CD4-positive, alpha-beta T cell (primary cell): ENCODE results near the gene OPCML. TPM values are rescaled to one million over a fixed set of nuclear protein-coding genes. Genes with fewer than 3 reads are reported as not detected.

Source experiments
- ATAC-seq: fragments of 200-7000 bp; cut with Tn5 transposase; one replicate; pipeline ENCODE4 v1.10.0; 2022; ENCODE audit warnings: mild to moderate bottlenecking; ENCODE audit not compliant: poor library complexity
- CTCF ChIA-PET: fragments of 350-600 bp; sonication (Branson Sonifier 250); formaldehyde crosslinking; loops from one replicate; lab custom pipeline; 2021; ENCODE audit warnings: antibody characterized with exemption, inconsistent platforms; lab: Charles Lee
- POLR2A ChIA-PET: fragments of 350-600 bp; sonication (Branson Sonifier 250); formaldehyde crosslinking; loops from one replicate; lab custom pipeline; 2021; ENCODE audit warnings: antibody characterized with exemption, inconsistent platforms; lab: Charles Lee
- DNase-seq, 14 experiments: peaks; one replicate each; pipeline ENCODE4 v3.0.0-alpha.2; 2013 to 2020; ENCODE audit warnings: mixed read lengths in 2 of 14
- H3K27ac ChIP-seq, 2 donors: one replicate each; pipeline versions ENCODE4 v1.5.1 to v1.7.0; 2013; ENCODE audit warnings: low read length in 2 of 2, low read depth in 1 of 2, mild to moderate bottlenecking in 1 of 2
- H3K27me3 ChIP-seq, 2 experiments: 1 replicate in 1 of 2; 2 replicates in 1 of 2; pipeline versions ENCODE4 v1.6.1 to v1.7.0; 2013; ENCODE audit warnings: low read length in 2 of 2, control low read depth in 1 of 2, mild to moderate bottlenecking in 1 of 2, moderate library complexity in 1 of 2; ENCODE audit not compliant: insufficient read depth in 2 of 2, control insufficient read depth in 1 of 2
- H3K36me3 ChIP-seq: one replicate; pipeline ENCODE4 v1.6.1; 2013; ENCODE audit warnings: low read length, control low read depth; ENCODE audit not compliant: insufficient read depth
- H3K4me1 ChIP-seq: one replicate; pipeline ENCODE4 v1.6.1; 2013; ENCODE audit warnings: low read length, control low read depth; ENCODE audit not compliant: insufficient read depth
- H3K4me3 ChIP-seq: one replicate; pipeline ENCODE4 v1.5.1; 2013; ENCODE audit warnings: mild to moderate bottlenecking, low read length, moderate library complexity
- H3K9me3 ChIP-seq, 2 experiments: 1 replicate in 1 of 2; 2 replicates in 1 of 2; pipeline versions ENCODE4 v1.6.1 to v1.7.0; 2013; ENCODE audit warnings: low read length in 2 of 2, mild to moderate bottlenecking in 2 of 2, control low read depth in 1 of 2, moderate library complexity in 1 of 2; ENCODE audit not compliant: control insufficient read depth in 1 of 2, insufficient read depth in 1 of 2
- H3K27ac Mint-ChIP-seq: one replicate; pipeline ENCODE4 v1.8.0; 2020; ENCODE audit warnings: mixed read lengths
- H3K27me3 Mint-ChIP-seq: one replicate; pipeline ENCODE4 v1.8.0; 2021; ENCODE audit warnings: mixed read lengths
- H3K36me3 Mint-ChIP-seq: one replicate; pipeline ENCODE4 v1.8.0; 2021; ENCODE audit warnings: low read depth, mixed read lengths
- H3K4me1 Mint-ChIP-seq: one replicate; pipeline ENCODE4 v1.8.0; 2021; ENCODE audit warnings: low read depth, mixed read lengths
- H3K4me3 Mint-ChIP-seq: one replicate; pipeline ENCODE4 v1.8.0; 2020; ENCODE audit warnings: mild to moderate bottlenecking, mixed read lengths
- H3K9me3 Mint-ChIP-seq: one replicate; pipeline ENCODE4 v1.8.0; 2020; ENCODE audit warnings: mixed read lengths
- CTCF ChIP-seq: fragments of 200-600 bp; IDR thresholded peaks from one replicate; pipeline ENCODE4 v1.8.0; 2022; ENCODE audit warnings: antibody characterized with exemption, mild to moderate bottlenecking
- intact Hi-C, 2 experiments: fragments of 100-400 bp; cut with DNase I in 1 of 2; cut with micrococcal nuclease in 1 of 2; formaldehyde crosslinking; loops; one replicate each; pipeline versions ENCODE4 v1.15.1 to v1.9.0; 2023 to 2025; cut with DNase I, micrococcal nuclease
- total RNA-seq, 174 experiments: library from RNA in 2 of 174; stranded (reverse) in 2 of 174; gene quantifications; one replicate each; pipeline ENCODE4 v1.2.3 and lab custom pipeline; 2021 to 2026

Gene OPCML
- total RNA-seq, 2 experiments from 2014 or later = not detected

DNA sequence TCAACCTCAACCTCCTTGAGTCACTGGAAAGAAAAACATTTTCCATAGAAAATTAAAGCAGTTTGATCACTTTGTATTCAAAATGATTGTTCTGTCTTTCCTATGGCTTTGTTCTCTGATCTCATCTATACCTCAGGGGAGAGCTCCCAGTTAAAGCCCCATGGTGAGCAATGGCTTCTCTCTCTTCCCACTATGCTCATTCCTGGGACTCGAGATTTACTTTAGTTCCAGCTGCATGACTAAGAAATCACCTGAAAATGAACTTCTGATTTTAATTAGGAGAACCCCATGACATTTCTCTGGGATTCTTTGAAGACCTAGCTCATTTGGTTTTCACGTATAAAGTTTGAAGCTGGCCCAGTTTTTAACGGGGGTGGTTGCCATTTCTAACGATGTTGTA is 921.5 kb downstream of the OPCML start:
- no peaks in the 10 kb centered on the region for H3K36me3 ChIP-seq
- no peaks in the 10 kb centered on the region for H3K4me1 ChIP-seq
- H3K36me3 Mint-ChIP-seq = no peaks in the 10 kb centered on the region
- no peak for ATAC-seq
- TF ChIP-seq CTCF = no peak
- H3K4me1 Mint-ChIP-seq = no peaks in the 10 kb centered on the region
- no peak overlapping the region for H3K27ac Mint-ChIP-seq
- H3K27me3 Mint-ChIP-seq = no peaks in the 10 kb centered on the region
- no peak overlapping the region for H3K27ac ChIP-seq
- H3K4me3 ChIP-seq = no peak overlapping the region
- DNase-seq = no peak
- intact Hi-C loops = no loop called here
- H3K9me3 Mint-ChIP-seq = no peaks in the 10 kb centered on the region
- ChIA-PET POLR2A (no interaction called here), CTCF (no interaction called here)
- H3K27me3 ChIP-seq = no peaks in the 10 kb centered on the region
- H3K4me3 Mint-ChIP-seq = no peak overlapping the region
- peaks cover 0 to 4% of the 10 kb centered on the region in 2 experiments for H3K9me3 ChIP-seq

DNA sequence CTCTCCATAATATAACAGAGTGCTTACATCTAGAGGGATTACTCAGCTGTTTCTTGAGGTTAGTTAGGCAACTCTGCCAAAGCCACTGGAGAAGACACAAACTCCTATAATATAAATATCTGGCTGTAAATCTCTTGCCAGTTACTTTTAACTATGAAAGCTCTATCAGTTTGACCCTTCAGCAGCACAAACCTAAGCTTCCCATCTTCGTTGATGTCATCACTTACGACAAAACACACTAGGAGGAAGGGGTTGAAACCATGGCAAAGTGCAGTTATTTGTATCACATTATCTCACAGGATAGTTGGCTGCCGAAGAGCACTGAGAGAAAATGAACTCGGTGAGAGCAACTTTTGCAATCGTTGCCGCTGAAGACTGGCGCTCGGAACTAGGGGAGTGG is 922.1 kb downstream of the OPCML start:
- H3K9me3 Mint-ChIP-seq = no peaks in the 10 kb centered on the region
- intact Hi-C loops = no loop called here
- no peak for TF ChIP-seq CTCF

GRCh38 chr11:132607575-132607974 is 924.7 kb downstream of the OPCML start:
- intact Hi-C loops = no loop called here
- no peaks in the 10 kb centered on the region for H3K4me1 Mint-ChIP-seq
- CTCF ChIA-PET = no interaction called here

More for the DNA sequence above, 922.1 kb downstream of the OPCML start:
- Histone ChIP-seq H3K4me3 (no peak overlapping the region), H3K9me3 (peaks cover 0 to 4% of the 10 kb centered on the region in 2 experiments), H3K36me3 (no peaks in the 10 kb centered on the region), H3K27me3 (no peaks in the 10 kb centered on the region), H3K4me1 (no peaks in the 10 kb centered on the region), H3K27ac (no peak overlapping the region)
- no peak for ATAC-seq
- Mint-ChIP-seq H3K4me1 (no peaks in the 10 kb centered on the region), H3K27ac (no peak overlapping the region), H3K4me3 (no peak overlapping the region), H3K27me3 (no peaks in the 10 kb centered on the region), H3K36me3 (no peaks in the 10 kb centered on the region)
- ChIA-PET CTCF (no interaction called here), POLR2A (no interaction called here)
- DNase-seq = no peak

More at GRCh38 chr11:132607575-132607974, 924.7 kb downstream of the OPCML start:
- POLR2A ChIA-PET = no interaction called here
- H3K4me3 Mint-ChIP-seq = no peak overlapping the region
- peaks cover 4% of the 10 kb centered on the region for H3K27me3 Mint-ChIP-seq
- TF ChIP-seq CTCF = no peak
- Histone ChIP-seq H3K36me3 (no peaks in the 10 kb centered on the region), H3K4me1 (no peaks in the 10 kb centered on the region), H3K27me3 (no peaks in the 10 kb centered on the region), H3K9me3 (peaks cover 0 to 4% of the 10 kb centered on the region in 2 experiments), H3K4me3 (no peak overlapping the region), H3K27ac (no peak overlapping the region)
- DNase-seq (no peak), ATAC-seq (no peak)
- no peaks in the 10 kb centered on the region for H3K9me3 Mint-ChIP-seq
- no peaks in the 10 kb centered on the region for H3K36me3 Mint-ChIP-seq
- H3K27ac Mint-ChIP-seq = no peak overlapping the region
